ENCODE data around the gene GET3. TPM values are rescaled to one million over a fixed set of nuclear protein-coding genes. Genes with fewer than 3 reads are reported as not detected.

GET3 gene
- total and polyA plus RNA-seq, 2 of the 13 experiments (the other 11 are each of a cell fraction or from before 2014, with no cell fraction given), result 57.7 to 59.4 TPM

GRCh38 chr19:12696366-12697335 lies 40.6 kb upstream of the GET3 start, which contains the start of gene FBXW9 (continued):
- TF ChIP-seq THAP9 (CRISPR knock-in tag; IDR thresholded peaks at IDR 0.05; ENCODE audit: borderline replicate concordance) (peak; percentile 70; the same call in 1 of the 2 replicates), ZNF251 (CRISPR knock-in tag; IDR thresholded peaks at IDR 0.05) (no peak), ZZZ3 (CRISPR knock-in tag; IDR thresholded peaks at IDR 0.05; ENCODE audit: borderline replicate concordance) (peak; percentile 82; the same call in 1 of the 2 replicates), CENPBD1 (CRISPR knock-in tag; IDR thresholded peaks at IDR 0.05; ENCODE audit: borderline replicate concordance, low read depth) (no peak), BHLHE40 (IDR thresholded peaks at IDR 0.05; ENCODE audit: low read length) (no peak), ETV6 (CRISPR knock-in tag; conservative IDR thresholded peaks at IDR 0.05) (no peak), ESRRA (CRISPR knock-in tag; IDR thresholded peaks at IDR 0.05; ENCODE audit: low read depth) (0 out of 2 replicates have a peak, but pooled peaks have one; percentile 28), MTERF4 (CRISPR knock-in tag; IDR thresholded peaks at IDR 0.05) (no peak), HMGXB4 (CRISPR knock-in tag; IDR thresholded peaks at IDR 0.05; ENCODE audit: borderline replicate concordance in 1 of 2, low read depth in 1 of 2) (peak; percentile 42 to 56; a peak in 2 of 4 replicates), ELF4 (CRISPR knock-in tag; IDR thresholded peaks at IDR 0.05; ENCODE audit: borderline replicate concordance) (no peak), ZNF790 (CRISPR knock-in tag; IDR thresholded peaks at IDR 0.05; ENCODE audit: borderline replicate concordance) (no peak), ELF1 (CRISPR knock-in tag; IDR thresholded peaks at IDR 0.05) (peak; percentile 92), CBX1 (IDR thresholded peaks at IDR 0.05; ENCODE audit: low read depth) (no peak), ZFP62 (CRISPR knock-in tag; IDR thresholded peaks at IDR 0.05) (no peak), SP4 (CRISPR knock-in tag; IDR thresholded peaks at IDR 0.05) (peak; percentile 42; the same call in 1 of the 2 replicates)

Measured in HepG2 (cell line).